ENCODE data around the gene TGFBRAP1. TPM values are rescaled to one million over a fixed set of nuclear protein-coding genes. Genes with fewer than 3 reads are reported as not detected.

TGFBRAP1 gene
- total RNA-seq, 1 donor: 17.7 TPM

DNA sequence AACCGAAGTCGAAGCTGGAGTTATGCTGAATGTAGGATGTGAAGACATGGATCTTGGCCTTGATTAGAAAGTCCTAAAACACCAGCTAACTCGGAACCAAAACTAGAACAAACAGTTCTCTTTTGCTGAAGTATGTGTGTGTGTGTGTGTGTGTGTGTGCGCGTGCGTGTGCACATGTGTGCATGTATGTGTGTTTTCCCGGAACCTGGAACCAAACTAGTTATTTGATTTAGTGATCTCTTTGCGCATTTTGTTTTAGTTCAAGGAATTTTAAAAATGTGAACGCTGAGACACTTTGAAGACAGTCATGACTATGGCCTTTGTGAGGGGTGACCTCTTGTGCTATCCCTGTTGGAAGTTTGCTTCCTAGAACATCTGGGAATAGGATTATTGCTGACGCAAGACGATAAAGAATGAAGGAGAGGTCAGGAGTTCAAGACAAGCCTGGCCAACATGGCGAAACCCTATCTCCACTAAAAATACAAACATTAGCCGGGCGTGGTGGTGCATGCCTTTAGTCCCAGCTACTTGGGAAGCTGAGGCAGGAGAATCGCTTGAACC, 45.5 kb upstream of the TGFBRAP1 start:
- H3K4me3 ChIP-seq (ENCODE audit: low read depth, low read length): no peak overlapping the region
- DNase-seq (ENCODE audit: low read depth): peak; percentile 95
- TF ChIP-seq, protein P1, sequence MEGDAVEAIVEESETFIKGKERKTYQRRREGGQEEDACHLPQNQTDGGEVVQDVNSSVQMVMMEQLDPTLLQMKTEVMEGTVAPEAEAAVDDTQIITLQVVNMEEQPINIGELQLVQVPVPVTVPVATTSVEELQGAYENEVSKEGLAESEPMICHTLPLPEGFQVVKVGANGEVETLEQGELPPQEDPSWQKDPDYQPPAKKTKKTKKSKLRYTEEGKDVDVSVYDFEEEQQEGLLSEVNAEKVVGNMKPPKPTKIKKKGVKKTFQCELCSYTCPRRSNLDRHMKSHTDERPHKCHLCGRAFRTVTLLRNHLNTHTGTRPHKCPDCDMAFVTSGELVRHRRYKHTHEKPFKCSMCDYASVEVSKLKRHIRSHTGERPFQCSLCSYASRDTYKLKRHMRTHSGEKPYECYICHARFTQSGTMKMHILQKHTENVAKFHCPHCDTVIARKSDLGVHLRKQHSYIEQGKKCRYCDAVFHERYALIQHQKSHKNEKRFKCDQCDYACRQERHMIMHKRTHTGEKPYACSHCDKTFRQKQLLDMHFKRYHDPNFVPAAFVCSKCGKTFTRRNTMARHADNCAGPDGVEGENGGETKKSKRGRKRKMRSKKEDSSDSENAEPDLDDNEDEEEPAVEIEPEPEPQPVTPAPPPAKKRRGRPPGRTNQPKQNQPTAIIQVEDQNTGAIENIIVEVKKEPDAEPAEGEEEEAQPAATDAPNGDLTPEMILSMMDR (IDR thresholded peaks at IDR 0.05; ENCODE audit: insufficient read depth, low read length): no peak

DNA sequence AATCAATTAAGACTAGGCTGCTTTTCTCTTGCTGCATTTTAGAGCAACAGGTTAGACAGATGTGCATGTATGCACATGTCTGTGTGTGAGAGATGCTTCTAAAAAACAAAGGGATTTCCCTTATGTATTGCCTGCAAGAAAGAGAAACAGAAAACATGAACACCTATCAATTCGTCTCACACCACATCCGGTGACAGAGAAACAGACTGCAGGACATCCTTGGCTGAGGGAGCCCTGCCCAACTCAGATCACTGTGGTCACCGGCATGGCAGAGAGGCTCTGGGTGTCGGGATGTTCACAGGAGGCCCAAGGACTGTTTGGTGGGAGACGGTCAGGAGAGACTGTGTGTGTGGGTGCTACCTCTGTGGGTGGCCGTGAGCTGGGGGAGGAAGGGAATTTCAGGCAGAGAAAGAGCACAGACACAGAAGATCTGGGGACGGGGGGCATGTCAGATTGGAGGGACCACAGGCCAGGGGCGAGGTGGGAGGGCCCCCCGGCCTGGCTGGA, 44.4 kb upstream of the TGFBRAP1 start:
- TF ChIP-seq, protein P1 (IDR thresholded peaks at IDR 0.05; ENCODE audit: insufficient read depth, low read length): no peak
- no peak for DNase-seq (ENCODE audit: low read depth)
- no peak overlapping the region for H3K4me3 ChIP-seq (ENCODE audit: low read depth, low read length)

DNA sequence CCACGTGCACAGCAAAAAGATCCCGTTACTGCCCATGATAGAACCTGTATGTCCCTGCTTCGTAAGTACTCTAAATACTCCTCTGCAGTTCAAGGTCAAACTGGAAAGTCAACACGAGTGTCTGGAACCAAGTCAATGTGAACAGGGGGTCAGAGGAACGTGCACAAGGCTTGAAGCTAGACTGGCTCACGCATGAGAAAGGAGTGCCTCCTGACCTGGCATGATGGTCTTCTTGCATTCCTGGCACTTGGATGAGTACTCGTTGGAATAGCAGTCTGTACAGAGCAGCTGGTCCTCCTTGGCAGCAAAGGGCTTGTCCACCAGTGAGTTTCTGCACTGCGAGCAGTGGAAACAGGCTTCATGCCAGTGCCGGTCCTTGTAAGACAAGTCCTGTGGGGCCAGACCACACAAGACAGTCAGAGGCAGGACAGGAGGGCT, 43.8 kb upstream of the TGFBRAP1 start:
- DNase-seq (ENCODE audit: low read depth): peak; percentile 86
- TF ChIP-seq, protein P1 (IDR thresholded peaks at IDR 0.05; ENCODE audit: insufficient read depth, low read length): no peak
- H3K4me3 ChIP-seq (ENCODE audit: low read depth, low read length): no peak overlapping the region

DNA sequence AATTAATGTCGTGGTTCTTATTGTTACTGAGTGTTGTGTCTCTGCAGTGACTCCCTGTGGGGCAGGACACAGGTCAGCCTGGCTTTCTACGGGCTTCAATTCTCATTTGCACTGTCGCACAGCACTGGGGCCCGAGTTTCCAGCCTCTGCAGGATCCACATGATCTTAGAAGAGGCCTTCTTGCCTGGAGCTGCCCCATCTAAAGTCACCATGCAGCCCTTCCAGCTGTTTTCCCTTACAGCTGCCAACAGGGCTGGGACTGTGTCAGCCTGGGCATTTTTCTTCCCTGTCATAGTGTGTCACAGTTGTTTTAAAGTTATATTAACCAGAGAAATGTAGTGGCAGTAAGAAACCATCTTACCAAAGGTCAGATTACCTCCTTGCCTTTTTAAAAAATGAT, 42.3 kb upstream of the TGFBRAP1 start:
- TF ChIP-seq, protein P1 (IDR thresholded peaks at IDR 0.05; ENCODE audit: insufficient read depth, low read length): no peak
- DNase-seq (ENCODE audit: low read depth): no peak
- H3K4me3 ChIP-seq (ENCODE audit: low read depth, low read length): no peak overlapping the region

DNA sequence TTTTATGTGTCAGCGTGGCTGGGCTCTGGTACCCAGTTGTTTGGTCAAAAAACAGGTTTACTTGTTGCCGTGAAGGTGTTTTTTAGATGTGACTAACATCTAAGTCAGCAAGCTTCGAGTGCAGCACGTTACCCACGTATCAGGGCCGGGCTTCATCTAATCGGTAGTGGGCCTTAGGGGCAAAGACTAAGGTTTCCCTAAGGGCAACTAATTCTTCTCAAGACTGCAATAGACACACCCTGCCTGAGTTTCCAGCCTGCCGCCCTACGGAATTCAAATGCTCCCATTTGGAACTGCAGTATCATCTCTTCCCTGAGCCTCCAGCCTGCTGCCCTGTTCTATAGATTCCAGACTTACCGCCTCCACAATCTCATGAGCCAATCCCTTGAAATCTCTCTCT, 41.6 kb upstream of the TGFBRAP1 start:
- no peak overlapping the region for H3K4me3 ChIP-seq (ENCODE audit: low read depth, low read length)
- TF ChIP-seq, protein P1 (IDR thresholded peaks at IDR 0.05; ENCODE audit: insufficient read depth, low read length): no peak
- DNase-seq (ENCODE audit: low read depth): no peak

DNA sequence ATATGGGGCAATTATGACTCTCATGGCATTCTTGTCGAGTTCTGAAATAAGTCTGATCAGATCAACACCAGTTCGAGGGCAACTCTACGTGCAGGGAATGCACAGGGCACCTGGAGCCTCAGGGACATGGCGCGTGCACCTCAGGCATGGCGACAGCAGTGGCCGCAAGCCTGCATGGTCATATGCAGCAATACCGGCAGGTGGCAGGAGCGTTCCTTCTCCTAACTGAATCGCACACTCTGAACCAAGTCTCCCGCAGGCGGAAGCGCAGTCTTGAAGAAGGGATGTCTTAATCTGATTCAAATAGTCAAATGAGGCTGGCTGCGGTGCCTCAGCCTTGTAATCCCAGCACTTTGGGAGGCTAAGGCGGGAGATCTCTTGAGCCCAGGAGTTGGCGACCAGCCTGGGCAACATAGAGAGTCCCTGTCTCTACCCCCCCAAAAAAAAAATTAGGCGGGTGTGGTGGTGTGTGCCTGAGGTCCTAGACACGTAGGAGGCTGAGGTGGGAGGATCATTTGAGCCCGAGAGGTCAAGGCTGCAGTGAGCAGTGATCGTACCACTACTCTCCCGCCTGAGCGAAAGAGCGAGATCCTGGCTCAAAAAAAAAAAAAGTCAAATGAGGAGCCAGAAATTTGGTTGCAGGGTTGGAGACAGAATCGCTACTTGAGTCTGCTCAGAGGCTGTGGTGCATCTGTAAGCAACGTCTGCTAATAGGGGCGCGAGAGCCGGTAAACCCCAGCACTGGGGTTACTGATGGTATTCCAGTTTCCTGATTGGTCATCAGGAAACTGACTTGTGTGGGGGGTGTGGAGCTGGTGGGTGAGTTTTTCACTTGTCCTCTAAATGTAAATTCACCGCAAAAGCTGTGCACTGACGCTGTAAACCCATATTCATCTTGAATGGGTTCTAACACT, 40.5 kb upstream of the TGFBRAP1 start:
- H3K4me3 ChIP-seq (ENCODE audit: low read depth, low read length): no peak overlapping the region
- TF ChIP-seq, protein P1 (IDR thresholded peaks at IDR 0.05; ENCODE audit: insufficient read depth, low read length): peak; percentile 85
- DNase-seq (ENCODE audit: low read depth): peak; percentile 91

All from fibroblast of the aortic adventitia (primary cell).